Effector CD8-positive, alpha-beta T cell (primary cell): ENCODE results near the gene TMEM204.

Experiments used
- DNase-seq: peaks from one replicate; lab custom pipeline; 2025; lab: John Stamatoyannopoulos, UW
- total RNA-seq, 4 experiments: gene quantifications; one replicate each; lab custom pipeline; 2026; lab: John Stamatoyannopoulos, UW

Gene TMEM204
- total RNA-seq, result 23.6 to 55.4 (median 47.2) reads per million in 4 experiments

GRCh38 chr16:1533443-1533951 lies at the start of gene TMEM204:
Gene TMEM204 (plus strand): TSS chr16:1533666. CDS start chr16:1534276, 610 bp downstream.
- DNase-seq, result no peak

- no peak for DNase-seq
Observed at GRCh38 chr16:1485847-1486496, 47.5 kb upstream of the TMEM204 start.

- DNase-seq, result no peak
Observed at GRCh38 chr16:1486551-1487390, 46.7 kb upstream of the TMEM204 start.

GRCh38 chr16:1487395-1488053 lies 45.9 kb upstream of the TMEM204 start:
- DNase-seq, result no peak

DNA sequence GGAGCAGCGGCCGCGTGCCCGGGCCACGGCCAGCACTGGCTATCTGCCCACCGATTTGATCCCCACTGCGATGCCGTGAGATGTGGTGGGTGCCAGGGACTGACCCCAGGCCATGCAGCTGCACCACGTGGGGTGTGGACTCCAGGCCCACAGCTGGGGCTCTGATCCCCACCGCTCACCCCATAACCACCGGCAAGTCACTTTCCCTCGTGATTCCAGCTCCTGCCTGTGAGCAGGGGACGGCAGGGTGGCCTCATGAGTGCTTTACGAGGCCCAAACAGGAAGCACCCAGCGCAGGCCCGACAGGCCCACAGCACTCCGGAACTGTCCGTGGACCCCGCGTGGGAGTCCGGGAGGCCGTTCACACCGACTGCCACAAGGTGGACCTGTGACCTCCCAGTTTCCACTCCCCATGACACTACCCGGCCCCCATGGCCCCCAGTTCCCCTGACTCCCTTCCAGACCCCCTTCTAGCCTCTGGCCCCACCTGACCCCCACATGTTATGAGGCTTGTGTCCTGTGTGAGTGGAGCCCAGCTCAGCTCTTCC lies 45.3 kb upstream of the TMEM204 start:
- no peak for DNase-seq

DNA sequence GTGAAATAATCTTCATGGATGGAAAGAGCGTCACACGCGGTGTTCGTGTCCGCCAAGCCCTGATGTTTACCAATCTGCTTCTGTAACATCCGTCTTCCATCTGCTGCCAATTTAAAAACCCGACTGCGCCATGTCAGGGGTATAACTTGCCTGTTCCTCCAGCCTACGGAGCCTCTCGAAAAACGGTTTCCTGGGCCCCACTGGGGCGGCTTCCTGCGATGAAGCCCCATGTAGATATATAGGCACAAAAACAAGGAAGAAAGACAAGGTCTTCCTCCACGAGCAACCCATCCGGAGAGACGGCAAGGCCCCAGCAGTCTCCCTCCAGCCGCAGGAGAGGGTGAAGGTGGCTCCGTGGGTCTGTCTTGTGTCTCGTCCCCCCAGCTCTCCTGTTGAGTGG lies 44.8 kb upstream of the TMEM204 start, which contains the start of gene PTX4:
PTX4 (minus strand) TSS at position 326 of the 400 bp plus-strand sequence; CDS start at position 291, 35 bp downstream.
- DNase-seq, result no peak

- DNase-seq, result no peak
Observed at GRCh38 chr16:1489077-1489476, 44.4 kb upstream of the TMEM204 start.

GRCh38 chr16:1491327-1491726 lies 42.1 kb upstream of the TMEM204 start:
- DNase-seq, result no peak

GRCh38 chr16:1492082-1492922 lies 41.2 kb upstream of the TMEM204 start:
- DNase-seq, result no peak

GRCh38 chr16:1492923-1493745 lies 40.3 kb upstream of the TMEM204 start, which contains the start of gene TELO2:
Gene TELO2 (plus strand): TSS chr16:1493360. CDS start chr16:1494282, 922 bp downstream.
- peak; percentile 85 for DNase-seq

- DNase-seq, result no peak
Observed at GRCh38 chr16:1493746-1494094, 39.7 kb upstream of the TMEM204 start.

DNA sequence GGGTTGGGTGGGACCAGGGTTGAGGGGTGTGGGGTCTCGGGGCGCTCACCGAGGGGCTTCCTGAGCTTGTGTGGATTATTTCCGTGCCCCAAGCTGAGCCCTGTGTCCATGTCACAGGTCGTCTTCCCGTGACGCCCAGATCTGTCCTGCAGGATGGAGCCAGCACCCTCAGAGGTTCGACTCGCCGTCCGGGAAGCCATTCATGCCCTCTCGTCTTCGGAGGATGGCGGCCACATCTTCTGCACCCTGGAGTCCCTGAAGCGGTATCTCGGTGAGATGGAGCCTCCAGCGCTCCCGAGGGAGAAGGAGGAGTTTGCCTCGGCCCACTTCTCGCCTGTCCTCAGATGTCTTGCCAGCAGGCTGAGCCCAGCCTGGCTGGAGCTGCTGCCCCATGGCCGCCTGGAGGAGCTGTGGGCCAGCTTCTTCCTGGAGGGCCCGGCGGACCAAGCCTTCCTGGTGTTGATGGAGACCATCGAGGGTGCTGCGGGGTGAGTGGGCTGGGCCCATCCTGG lies 39.3 kb upstream of the TMEM204 start:
- DNase-seq, result no peak

- no peak for DNase-seq
Observed at GRCh38 chr16:1494711-1495110, 38.8 kb upstream of the TMEM204 start.

DNA sequence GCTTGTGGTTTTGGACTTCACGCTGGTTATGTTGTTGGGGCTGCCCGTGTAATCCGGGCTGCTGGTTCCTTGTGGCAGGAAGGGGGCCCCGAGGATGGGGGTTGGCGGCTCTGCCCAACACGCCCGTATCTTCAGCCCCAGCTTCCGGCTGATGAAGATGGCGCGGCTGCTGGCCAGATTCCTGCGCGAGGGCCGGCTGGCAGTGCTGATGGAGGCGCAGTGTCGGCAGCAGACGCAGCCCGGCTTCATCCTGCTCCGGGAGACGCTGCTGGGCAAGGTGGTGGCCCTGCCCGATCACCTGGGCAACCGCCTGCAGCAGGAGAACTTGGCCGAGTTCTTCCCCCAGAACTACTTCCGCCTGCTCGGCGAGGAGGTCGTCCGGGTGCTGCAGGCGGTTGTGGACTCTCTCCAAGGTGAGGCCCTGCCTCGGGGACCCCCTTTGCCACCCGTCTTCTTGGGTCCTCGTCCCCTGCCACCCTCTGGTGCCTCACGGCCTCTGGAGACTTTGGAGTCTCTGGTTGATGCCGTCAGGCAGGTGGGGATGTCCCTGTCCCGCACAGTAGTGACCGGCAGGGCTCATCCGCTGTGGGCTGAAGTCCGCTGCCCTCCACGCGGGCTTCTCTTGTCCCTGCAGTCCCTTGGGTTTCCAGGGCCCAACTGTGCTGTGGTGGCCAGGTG lies 38.1 kb upstream of the TMEM204 start:
- DNase-seq, result no peak

DNA sequence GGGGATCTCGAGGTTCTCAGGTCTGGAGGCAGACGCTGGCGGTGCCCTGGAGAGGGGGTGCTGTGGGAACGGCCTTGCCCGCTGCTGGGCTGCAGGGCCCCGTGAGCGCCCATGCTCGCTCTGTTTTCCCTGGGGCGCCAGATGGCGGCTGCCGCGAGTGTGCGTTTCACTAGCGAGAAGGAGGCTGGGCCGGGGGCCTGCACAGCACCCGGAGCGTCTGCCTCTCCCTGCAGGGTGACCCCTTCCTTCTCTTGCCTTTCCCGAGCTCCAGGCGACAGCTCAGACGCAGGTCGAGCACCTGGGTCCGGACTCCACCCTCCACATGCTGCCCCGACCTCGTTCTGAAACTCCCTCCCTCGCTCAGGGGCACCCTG lies 37.6 kb upstream of the TMEM204 start:
- DNase-seq, result no peak

GRCh38 chr16:1496464-1496863 lies 37.0 kb upstream of the TMEM204 start:
- no peak for DNase-seq

- DNase-seq, result no peak
Observed at GRCh38 chr16:1497014-1497598, 36.4 kb upstream of the TMEM204 start.

DNA sequence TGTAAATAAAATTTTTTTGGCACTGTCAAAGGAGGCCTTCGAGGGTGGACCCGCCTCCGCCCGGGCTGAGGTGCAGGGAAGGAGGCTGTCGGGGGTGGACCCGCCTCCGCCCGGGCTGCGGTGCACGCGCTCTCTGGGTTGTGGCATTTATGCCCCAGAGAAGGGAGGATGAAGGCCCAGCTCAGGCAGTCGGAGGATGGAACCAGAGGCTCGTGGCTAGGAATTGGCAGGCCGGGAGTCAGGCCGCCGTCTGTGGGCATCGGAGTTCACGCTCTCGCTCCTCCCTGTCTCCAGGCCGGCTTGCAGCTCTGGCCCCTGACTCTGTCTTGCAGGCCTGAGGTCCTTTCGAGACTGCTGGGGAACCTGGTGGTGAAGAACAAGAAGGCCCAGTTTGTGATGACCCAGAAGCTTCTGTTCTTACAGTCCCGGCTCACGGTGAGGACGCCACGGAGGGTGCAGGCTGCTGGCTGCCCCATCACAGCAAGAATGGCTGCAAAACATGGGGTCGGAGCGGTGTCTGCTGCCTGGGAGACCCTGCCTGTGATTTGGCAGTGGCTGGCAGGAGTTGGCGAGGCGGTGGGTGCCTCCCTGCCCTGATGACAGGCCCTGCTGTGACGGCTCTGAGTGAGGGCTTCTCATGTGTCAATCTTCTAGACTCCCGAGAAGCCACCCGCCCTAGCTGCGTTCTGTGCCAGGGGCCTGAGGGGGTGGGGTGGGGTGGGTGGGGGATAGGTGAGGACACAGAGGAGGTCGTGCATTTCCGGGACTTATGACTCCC lies 34.4 kb upstream of the TMEM204 start:
- no peak for DNase-seq
